Lower leg skin (tissue), 3 donors: ENCODE data around the gene CDH22.

Experiments used
- POLR2A ChIP-seq, 2 donors: fragments of 450-650 bp; IDR thresholded peaks; one replicate each; pipeline ENCODE4 v1.6.1; 2016 to 2017; ENCODE audit warnings: antibody characterized with exemption in 2 of 2, mild to moderate bottlenecking in 1 of 2, moderate library complexity in 1 of 2
- TF ChIP-seq, protein P1 (sequence below), 3 donors: fragments of 450-650 bp; IDR thresholded peaks; one replicate each; pipeline ENCODE4 v1.5.1; 2016; ENCODE audit warnings: antibody characterized with exemption in 3 of 3, mild to moderate bottlenecking in 3 of 3, moderate library complexity in 2 of 3

DNA sequence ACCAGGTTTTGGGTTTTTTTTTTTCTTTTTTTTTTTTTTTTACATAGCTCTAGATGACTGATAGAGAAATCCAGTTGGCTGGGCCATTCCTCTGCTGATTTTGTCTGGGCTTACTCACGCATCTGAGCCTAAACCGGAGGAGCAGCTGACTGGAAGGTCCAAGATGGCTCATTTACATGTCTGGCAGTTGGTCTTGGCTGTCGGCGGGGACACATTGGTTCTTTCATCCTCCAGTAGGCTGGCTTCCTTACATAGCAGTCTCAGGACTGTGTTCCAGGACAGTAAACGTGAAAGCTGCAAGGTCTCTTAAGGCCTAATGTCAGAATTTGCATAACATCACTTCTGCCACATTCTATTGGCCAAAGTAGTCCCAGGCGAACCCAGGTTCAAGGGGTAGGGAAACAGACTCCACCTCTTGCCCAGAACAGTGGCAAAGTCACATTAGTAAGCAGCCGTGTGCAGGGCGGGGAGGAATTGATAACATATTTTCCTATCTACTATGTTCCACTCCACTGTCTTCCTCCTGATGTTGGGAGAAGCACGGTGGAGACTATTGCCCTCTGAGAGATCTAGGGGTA, 87.0 kb downstream of the CDH22 start:
- TF ChIP-seq, protein P1, sequence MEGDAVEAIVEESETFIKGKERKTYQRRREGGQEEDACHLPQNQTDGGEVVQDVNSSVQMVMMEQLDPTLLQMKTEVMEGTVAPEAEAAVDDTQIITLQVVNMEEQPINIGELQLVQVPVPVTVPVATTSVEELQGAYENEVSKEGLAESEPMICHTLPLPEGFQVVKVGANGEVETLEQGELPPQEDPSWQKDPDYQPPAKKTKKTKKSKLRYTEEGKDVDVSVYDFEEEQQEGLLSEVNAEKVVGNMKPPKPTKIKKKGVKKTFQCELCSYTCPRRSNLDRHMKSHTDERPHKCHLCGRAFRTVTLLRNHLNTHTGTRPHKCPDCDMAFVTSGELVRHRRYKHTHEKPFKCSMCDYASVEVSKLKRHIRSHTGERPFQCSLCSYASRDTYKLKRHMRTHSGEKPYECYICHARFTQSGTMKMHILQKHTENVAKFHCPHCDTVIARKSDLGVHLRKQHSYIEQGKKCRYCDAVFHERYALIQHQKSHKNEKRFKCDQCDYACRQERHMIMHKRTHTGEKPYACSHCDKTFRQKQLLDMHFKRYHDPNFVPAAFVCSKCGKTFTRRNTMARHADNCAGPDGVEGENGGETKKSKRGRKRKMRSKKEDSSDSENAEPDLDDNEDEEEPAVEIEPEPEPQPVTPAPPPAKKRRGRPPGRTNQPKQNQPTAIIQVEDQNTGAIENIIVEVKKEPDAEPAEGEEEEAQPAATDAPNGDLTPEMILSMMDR (IDR thresholded peaks at IDR 0.05) = no peak
- TF ChIP-seq POLR2A (IDR thresholded peaks at IDR 0.05) = no peak
